ENCODE data around the gene TMEM209.
A peak's percentile ranks its signal among the peaks of the same experiment; 100 is the strongest.

Gene TMEM209

DNA sequence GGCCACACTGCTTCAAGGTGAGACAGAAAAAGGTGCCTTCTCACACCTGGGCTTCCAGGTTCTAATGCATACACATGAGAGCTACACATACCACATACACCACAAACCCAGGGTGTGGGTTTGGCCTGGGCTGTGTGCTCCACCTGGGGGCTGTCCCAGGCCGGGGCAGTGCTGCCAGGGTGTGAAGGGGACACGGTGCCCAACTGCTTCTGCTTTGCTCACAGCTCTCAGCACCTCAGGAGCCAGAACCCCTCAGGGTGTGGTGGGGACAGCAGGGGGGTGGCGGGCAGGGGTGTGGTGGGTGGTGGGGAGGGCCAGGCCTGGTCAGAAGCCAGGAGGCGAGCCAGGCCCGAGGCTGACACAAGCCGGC lies 51.1 kb downstream of the TMEM209 start:
- no peak for DNase-seq (ENCODE audit: low read depth)
- TF ChIP-seq, protein P1, sequence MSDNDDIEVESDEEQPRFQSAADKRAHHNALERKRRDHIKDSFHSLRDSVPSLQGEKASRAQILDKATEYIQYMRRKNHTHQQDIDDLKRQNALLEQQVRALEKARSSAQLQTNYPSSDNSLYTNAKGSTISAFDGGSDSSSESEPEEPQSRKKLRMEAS (IDR thresholded peaks at IDR 0.05; ENCODE audit: low read depth, low read length): no peak
- no peak for TF ChIP-seq MYC (IDR thresholded peaks at IDR 0.05; ENCODE audit: low read depth, low read length)
- TF ChIP-seq, protein P2, sequence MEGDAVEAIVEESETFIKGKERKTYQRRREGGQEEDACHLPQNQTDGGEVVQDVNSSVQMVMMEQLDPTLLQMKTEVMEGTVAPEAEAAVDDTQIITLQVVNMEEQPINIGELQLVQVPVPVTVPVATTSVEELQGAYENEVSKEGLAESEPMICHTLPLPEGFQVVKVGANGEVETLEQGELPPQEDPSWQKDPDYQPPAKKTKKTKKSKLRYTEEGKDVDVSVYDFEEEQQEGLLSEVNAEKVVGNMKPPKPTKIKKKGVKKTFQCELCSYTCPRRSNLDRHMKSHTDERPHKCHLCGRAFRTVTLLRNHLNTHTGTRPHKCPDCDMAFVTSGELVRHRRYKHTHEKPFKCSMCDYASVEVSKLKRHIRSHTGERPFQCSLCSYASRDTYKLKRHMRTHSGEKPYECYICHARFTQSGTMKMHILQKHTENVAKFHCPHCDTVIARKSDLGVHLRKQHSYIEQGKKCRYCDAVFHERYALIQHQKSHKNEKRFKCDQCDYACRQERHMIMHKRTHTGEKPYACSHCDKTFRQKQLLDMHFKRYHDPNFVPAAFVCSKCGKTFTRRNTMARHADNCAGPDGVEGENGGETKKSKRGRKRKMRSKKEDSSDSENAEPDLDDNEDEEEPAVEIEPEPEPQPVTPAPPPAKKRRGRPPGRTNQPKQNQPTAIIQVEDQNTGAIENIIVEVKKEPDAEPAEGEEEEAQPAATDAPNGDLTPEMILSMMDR (IDR thresholded peaks at IDR 0.05; ENCODE audit: low read depth, low read length): no peak
- TF ChIP-seq POLR2A (IDR thresholded peaks at IDR 0.05; ENCODE audit: extremely low read depth, insufficient read length): no peak
- H3K4me3 ChIP-seq (ENCODE audit: low read depth, low read length): no peak overlapping the region

DNA sequence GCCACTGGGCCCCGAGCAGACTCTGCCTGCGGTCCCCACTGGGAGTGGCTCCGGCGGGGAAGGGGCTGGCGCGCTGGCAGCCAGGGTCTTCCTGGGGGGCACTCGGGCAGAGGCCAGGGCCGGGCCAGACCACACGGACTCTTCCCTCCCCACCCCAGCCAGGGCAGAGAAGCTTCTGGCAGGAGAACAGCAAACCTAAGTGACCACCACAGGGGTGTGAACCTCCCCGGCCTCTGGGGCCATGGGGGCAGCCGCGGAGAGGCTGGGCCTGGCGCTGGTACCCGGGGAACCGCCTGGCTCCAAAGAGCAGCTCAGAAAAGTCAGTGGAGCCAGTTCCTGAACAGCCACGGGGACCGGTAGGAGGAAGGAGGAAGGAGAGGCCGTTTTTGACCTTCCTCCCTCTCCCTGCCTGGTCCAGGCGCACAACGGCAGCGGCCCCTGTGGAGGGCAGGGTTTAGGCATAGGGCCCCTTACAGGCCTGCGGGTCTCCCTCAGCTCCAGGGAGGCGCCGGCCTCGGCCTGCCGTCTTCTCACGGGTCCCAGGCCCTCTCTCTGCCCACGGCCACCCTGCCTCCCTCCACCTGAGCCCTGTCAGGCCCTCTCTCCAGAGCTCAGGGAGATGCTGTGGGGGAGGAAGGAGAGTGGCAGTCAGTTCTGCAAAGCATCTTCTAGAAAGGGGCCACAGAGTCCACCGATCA lies 51.8 kb downstream of the TMEM209 start:
- DNase-seq (ENCODE audit: low read depth): no peak
- no peak overlapping the region for H3K4me3 ChIP-seq (ENCODE audit: low read depth, low read length)

DNA sequence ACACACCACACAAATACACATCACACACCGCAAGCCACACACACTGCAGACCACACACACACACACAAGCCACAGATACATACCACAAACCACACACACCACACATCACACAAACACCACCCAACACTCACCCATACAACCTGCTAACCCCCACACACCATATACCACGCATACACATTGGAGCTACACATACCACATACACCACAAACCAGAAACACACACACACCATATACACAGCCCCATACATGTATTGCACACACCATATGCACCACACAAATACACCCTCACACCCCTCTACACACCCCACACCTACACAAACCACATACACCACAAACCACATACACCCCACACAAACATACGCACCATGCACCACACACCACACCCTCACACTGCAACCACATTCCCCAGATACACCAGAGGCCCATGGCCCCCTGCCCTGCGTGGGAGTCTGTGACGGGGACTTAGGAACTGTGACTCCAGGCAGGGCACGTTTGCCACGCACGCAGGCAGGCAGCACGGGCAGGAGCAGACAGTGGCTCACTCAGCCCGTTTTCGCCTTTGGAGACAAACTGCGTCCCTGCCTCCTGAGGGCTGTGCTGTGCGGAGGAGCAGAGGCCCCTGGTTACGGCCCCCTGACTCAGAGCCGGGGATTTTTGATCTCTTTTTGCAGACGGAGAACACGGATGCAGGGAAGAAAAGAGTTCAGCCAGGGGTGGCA lies 52.6 kb downstream of the TMEM209 start:
- no peak for TF ChIP-seq POLR2A (IDR thresholded peaks at IDR 0.05; ENCODE audit: extremely low read depth, insufficient read length)
- no peak for TF ChIP-seq MYC (IDR thresholded peaks at IDR 0.05; ENCODE audit: low read depth, low read length)
- TF ChIP-seq, protein P2 (IDR thresholded peaks at IDR 0.05; ENCODE audit: low read depth, low read length): no peak
- TF ChIP-seq, protein P1 (IDR thresholded peaks at IDR 0.05; ENCODE audit: low read depth, low read length): no peak
- DNase-seq (ENCODE audit: low read depth): peak; percentile 38
- H3K4me3 ChIP-seq (ENCODE audit: low read depth, low read length): no peak overlapping the region

More for the DNA sequence above, 51.8 kb downstream of the TMEM209 start:
- no peak for TF ChIP-seq MYC (IDR thresholded peaks at IDR 0.05; ENCODE audit: low read depth, low read length)
- TF ChIP-seq, protein P2 (IDR thresholded peaks at IDR 0.05; ENCODE audit: low read depth, low read length): no peak
- no peak for TF ChIP-seq POLR2A (IDR thresholded peaks at IDR 0.05; ENCODE audit: extremely low read depth, insufficient read length)
- TF ChIP-seq, protein P1 (IDR thresholded peaks at IDR 0.05; ENCODE audit: low read depth, low read length): no peak

DNA sequence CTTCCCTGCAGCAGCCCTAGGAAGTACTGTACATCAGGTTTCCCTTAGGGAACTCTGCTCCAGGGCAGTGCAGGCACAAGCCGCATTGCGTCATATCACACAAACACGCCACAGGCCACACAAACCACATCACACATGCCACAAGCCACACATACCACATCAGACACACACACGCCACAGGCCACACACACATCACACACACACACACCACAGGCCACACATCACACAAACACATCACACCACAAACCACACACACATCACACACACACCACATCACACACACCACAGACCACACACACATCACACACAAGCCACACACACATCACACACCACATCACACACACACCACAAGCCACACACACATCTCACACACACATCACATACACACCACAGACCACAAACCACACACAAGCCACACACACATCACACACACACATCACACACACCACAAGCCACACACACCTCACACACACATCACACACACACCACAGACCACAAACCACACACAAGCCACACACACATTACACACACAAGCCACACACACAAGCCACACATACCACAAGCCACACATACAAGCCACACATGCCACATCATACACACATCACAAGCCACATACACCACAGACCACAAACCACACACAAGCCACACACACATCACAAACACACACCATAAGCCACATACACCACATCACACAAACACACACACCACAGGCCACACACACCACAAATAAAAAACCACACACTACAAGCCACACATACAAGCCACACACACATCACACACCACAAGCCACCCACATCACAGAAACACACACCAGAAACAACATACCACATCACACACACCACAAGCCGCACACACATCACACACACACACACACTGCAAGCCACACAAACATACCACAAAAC lies 53.4 kb downstream of the TMEM209 start:
- no peak overlapping the region for H3K4me3 ChIP-seq (ENCODE audit: low read depth, low read length)
- no peak for TF ChIP-seq MYC (IDR thresholded peaks at IDR 0.05; ENCODE audit: low read depth, low read length)
- TF ChIP-seq, protein P2 (IDR thresholded peaks at IDR 0.05; ENCODE audit: low read depth, low read length): no peak
- no peak for TF ChIP-seq POLR2A (IDR thresholded peaks at IDR 0.05; ENCODE audit: extremely low read depth, insufficient read length)
- TF ChIP-seq, protein P1 (IDR thresholded peaks at IDR 0.05; ENCODE audit: low read depth, low read length): no peak

DNA sequence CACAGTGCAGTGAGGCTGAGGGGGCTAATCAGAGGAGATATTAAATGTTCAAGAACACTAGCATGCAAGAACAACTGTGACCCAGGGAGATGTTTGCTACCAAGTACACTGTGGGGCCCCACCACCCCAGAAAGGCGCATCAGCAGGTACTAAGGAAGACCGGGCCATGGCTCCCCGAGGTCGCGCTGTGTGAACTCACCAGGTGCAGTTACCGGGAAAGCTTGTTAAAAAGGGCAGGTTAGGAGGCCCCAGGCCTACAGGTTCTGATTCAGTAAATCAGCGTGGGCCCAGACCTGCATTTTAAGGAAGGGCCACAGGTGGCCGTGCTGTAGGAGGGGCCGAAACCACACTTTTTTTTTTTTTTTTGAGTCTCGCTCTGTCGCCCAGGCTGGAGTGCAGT lies 54.6 kb downstream of the TMEM209 start:
- no peak for DNase-seq (ENCODE audit: low read depth)
- TF ChIP-seq, protein P2 (IDR thresholded peaks at IDR 0.05; ENCODE audit: low read depth, low read length): no peak
- TF ChIP-seq, protein P1 (IDR thresholded peaks at IDR 0.05; ENCODE audit: low read depth, low read length): no peak
- TF ChIP-seq POLR2A (IDR thresholded peaks at IDR 0.05; ENCODE audit: extremely low read depth, insufficient read length) (no peak), MYC (IDR thresholded peaks at IDR 0.05; ENCODE audit: low read depth, low read length) (no peak)
- H3K4me3 ChIP-seq (ENCODE audit: low read depth, low read length): no peak overlapping the region

More for the DNA sequence above, 53.4 kb downstream of the TMEM209 start:
- DNase-seq (ENCODE audit: low read depth): peak; percentile 63
